HepG2 (cell line): ENCODE measurements around the gene SEC16A. TPM values are rescaled to one million over a fixed set of nuclear protein-coding genes. Genes with fewer than 3 reads are reported as not detected.

Experiments
- HMG20A ChIP-seq: IDR thresholded peaks from 2 replicates; pipeline ENCODE4 v1.6.1; 2016; ENCODE audit warnings: borderline replicate concordance
- KDM1A ChIP-seq: IDR thresholded peaks from 2 replicates; pipeline ENCODE4 v1.6.1; 2016; ENCODE audit warnings: missing compliant biosample characterization
- KDM2A ChIP-seq: sonication (generic); formaldehyde crosslinking; IDR thresholded peaks from 2 replicates; pipeline ENCODE4 v1.4.0; 2020; ENCODE audit warnings: low read depth, missing genetic modification reagents, borderline replicate concordance
- NFRKB ChIP-seq: fragments of 450-650 bp; IDR thresholded peaks from 2 replicates; pipeline ENCODE4 v1.6.1; 2017
- PAX8 ChIP-seq: sonication (generic); formaldehyde crosslinking; IDR thresholded peaks from 2 replicates; pipeline ENCODE4 v1.8.0; 2022; ENCODE audit warnings: mild to moderate bottlenecking, missing genetic modification reagents, borderline replicate concordance
- PITX1 ChIP-seq: sonication (generic); formaldehyde crosslinking; IDR thresholded peaks from 2 replicates; pipeline ENCODE4 v1.5.1; 2020; ENCODE audit warnings: mild to moderate bottlenecking, missing genetic modification reagents
- RBAK ChIP-seq: sonication (generic); formaldehyde crosslinking; IDR thresholded peaks from 2 replicates; pipeline ENCODE4 v1.5.1; 2020; ENCODE audit warnings: mild to moderate bottlenecking, missing genetic modification reagents
- TBL1XR1 ChIP-seq: fragments of 150-350 bp; IDR thresholded peaks from 2 replicates; pipeline ENCODE4 v1.6.1; 2014; ENCODE audit warnings: borderline replicate concordance, low read length; ENCODE audit not compliant: partially characterized antibody
- TEAD3 ChIP-seq: optimal IDR thresholded peaks from 2 replicates; pipeline ENCODE3; 2016; ENCODE audit warnings: borderline replicate concordance
- ZBTB20 ChIP-seq: sonication (generic); formaldehyde crosslinking; IDR thresholded peaks from 2 replicates; pipeline ENCODE4 v1.8.1; 2023; ENCODE audit warnings: missing genetic modification reagents, low read depth, mild to moderate bottlenecking, borderline replicate concordance
- ZNF737 ChIP-seq: sonication (generic); formaldehyde crosslinking; IDR thresholded peaks from 2 replicates; pipeline ENCODE4 v1.5.0; 2020; ENCODE audit warnings: missing genetic modification reagents, mild to moderate bottlenecking, borderline replicate concordance
- polyA plus RNA-seq, 8 experiments: library from polyadenylated mRNA; depleted of rRNA in 3 of 8; stranded (reverse) in 7 of 8; unstranded in 1 of 8; fragments of >200 nt; fragmentation: Illumina TruSeq in 4 of 8; extraction: Trizol in 4 of 8; gene quantifications; 2 replicates each; pipeline versions ENCODE4 v1.2.1 to v1.2.3, GENCODE V29; 2011 to 2016; ENCODE audit warnings: low read depth in 4 of 8, missing spikeins in 1 of 8, mixed read lengths in 1 of 8; ENCODE audit not compliant: insufficient read depth in 1 of 8
- total RNA-seq, 5 experiments: library from RNA; depleted of rRNA; stranded (reverse); fragments of >200 nt; fragmentation: Illumina TruSeq; extraction: Trizol; gene quantifications; 2 replicates each; pipeline ENCODE4 v1.2.3, GENCODE V29; 2016; ENCODE audit warnings: low read depth in 1 of 5
- TF ChIP-seq, protein P1 (sequence below): fragments of 450-650 bp; IDR thresholded peaks from 2 replicates; pipeline ENCODE4 v1.6.1; 2017
- TF ChIP-seq, protein P2 (sequence below): sonication (generic); formaldehyde crosslinking; IDR thresholded peaks from 2 replicates; pipeline ENCODE4 v1.4.0; 2020; ENCODE audit warnings: mild to moderate bottlenecking, missing genetic modification reagents
- TF ChIP-seq, protein P3 (sequence below): sonication (generic); formaldehyde crosslinking; IDR thresholded peaks from 2 replicates; pipeline ENCODE4 v1.4.0; 2020; ENCODE audit warnings: missing genetic modification reagents; ENCODE audit errors: not compliant biosample characterization

SEC16A gene
- total and polyA plus RNA-seq, 2 of the 13 experiments (the other 11 are each of a cell fraction or from before 2014, with no cell fraction given): 15.9 to 18.9 TPM

DNA sequence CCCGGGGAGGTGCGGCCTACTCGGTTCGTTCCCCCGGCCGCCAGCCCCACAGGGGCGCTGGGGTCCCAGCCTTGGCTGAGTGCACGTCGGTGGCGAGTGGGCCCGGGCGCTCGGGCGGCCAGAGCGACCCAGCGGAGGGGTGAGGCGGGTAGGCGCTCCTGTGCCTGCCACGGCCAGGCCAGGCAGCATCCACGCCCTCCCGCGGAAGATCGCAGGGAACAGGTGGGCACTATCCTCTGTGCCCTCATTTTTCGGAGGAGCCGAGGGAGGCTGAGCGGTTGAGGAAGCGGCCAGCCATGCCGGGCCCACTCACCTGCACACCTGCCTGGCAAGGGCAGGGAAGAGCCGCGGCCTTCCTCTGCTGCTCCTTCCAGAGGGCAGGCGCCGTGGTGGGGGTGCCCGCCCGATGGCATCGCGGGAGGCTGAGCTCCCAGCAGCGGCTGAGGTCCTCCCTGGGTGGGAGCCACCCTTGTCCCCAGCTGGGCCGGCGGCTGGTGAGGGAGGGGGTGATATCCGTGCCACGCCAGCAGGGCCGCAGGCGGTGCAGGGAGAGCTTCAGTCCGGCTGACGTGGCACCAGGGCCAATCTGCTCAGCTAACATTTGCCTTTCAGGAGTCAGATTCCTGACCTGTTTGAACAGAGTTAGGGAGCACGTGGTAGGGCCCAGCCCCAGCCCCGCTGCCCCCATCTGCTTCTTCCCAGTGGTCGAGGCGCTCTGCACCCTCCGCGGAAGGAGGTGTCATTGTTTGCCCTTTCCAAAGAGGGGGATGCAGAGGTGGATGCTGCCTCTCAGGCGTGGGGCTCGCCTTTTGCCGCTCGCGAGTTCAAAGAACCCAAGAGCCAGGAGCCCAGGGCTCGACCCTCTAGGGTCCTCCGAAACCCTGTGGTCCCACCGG lies 1.6 kb upstream of the SEC16A start (continued):
- TF ChIP-seq, protein P1, sequence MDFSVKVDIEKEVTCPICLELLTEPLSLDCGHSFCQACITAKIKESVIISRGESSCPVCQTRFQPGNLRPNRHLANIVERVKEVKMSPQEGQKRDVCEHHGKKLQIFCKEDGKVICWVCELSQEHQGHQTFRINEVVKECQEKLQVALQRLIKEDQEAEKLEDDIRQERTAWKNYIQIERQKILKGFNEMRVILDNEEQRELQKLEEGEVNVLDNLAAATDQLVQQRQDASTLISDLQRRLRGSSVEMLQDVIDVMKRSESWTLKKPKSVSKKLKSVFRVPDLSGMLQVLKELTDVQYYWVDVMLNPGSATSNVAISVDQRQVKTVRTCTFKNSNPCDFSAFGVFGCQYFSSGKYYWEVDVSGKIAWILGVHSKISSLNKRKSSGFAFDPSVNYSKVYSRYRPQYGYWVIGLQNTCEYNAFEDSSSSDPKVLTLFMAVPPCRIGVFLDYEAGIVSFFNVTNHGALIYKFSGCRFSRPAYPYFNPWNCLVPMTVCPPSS: no peak
- TF ChIP-seq KDM1A: no peak
- TF ChIP-seq KDM2A (CRISPR knock-in tag): peak; percentile 30
- no peak for TF ChIP-seq HMG20A
- TF ChIP-seq TBL1XR1: no peak
- no peak for TF ChIP-seq ZBTB20
- TF ChIP-seq RBAK: no peak
- TF ChIP-seq PAX8 (CRISPR knock-in tag): no peak
- TF ChIP-seq PITX1 (CRISPR knock-in tag): no peak
- TF ChIP-seq, protein P2, sequence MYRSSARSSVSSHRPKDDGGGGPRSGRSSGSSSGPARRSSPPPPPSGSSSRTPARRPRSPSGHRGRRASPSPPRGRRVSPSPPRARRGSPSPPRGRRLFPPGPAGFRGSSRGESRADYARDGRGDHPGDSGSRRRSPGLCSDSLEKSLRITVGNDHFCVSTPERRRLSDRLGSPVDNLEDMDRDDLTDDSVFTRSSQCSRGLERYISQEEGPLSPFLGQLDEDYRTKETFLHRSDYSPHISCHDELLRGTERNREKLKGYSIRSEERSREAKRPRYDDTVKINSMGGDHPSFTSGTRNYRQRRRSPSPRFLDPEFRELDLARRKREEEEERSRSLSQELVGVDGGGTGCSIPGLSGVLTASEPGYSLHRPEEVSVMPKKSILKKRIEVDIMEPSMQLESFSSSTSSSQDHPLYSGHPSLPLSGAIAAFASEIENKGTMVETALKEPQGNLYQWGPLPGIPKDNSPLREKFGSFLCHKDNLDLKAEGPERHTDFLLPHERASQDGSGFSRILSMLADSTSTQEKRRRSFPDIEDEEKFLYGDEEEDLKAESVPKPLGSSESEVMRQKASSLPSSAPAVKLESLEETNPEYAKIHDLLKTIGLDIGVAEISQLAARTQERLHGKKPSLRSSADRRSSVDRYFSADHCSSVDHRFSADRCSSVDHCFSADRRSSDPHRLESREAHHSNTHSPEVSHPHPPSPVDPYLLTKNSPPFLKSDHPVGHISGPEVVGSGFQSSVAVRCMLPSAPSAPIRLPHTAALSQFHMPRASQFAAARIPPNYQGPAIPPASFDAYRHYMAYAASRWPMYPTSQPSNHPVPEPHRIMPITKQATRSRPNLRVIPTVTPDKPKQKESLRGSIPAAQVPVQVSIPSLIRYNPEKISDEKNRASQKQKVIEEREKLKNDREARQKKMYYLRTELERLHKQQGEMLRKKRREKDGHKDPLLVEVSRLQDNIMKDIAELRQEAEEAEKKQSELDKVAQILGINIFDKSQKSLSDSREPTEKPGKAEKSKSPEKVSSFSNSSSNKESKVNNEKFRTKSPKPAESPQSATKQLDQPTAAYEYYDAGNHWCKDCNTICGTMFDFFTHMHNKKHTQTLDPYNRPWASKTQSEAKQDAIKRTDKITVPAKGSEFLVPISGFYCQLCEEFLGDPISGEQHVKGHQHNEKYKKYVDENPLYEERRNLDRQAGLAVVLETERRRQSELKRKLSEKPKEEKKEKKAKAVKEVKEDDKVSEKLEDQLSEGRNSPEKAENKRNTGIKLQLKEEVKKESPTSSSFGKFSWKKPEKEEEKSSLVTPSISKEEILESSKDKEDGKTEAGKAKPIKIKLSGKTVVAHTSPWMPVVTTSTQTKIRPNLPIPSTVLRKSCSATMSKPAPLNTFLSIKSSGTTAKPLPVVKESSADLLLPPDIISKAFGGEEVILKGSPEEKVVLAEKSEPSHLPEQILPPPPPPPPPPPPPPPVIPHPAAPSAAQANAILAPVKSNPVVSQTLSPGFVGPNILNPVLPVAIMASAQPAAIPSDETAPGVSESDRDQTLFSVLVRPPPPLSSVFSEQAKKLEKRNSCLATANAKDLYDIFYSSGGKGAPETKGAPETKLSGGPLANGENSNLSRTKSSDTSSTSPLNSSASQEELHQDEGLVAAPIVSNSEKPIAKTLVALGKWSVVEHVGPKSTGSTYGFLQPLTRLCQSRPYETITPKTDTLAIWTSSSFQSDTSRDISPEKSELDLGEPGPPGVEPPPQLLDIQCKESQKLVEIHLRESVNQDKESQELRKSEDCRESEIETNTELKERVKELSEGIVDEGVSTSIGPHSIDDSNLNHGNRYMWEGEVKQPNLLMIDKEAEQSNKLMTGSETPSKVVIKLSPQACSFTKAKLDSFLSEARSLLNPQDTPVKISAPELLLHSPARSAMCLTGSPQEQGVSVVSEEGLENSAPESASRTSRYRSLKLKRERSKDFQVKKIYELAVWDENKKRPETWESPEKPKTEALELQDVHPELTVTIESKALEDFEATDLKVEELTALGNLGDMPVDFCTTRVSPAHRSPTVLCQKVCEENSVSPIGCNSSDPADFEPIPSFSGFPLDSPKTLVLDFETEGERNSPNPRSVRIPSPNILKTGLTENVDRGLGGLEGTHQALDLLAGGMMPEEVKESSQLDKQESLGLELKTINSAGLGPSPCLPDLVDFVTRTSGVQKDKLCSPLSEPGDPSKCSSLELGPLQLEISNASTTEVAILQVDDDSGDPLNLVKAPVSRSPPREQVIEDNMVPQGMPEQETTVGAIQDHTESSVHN (CRISPR knock-in tag): no peak
- no peak for TF ChIP-seq NFRKB
- TF ChIP-seq TEAD3 (CRISPR knock-in tag): no peak
- TF ChIP-seq, protein P3, sequence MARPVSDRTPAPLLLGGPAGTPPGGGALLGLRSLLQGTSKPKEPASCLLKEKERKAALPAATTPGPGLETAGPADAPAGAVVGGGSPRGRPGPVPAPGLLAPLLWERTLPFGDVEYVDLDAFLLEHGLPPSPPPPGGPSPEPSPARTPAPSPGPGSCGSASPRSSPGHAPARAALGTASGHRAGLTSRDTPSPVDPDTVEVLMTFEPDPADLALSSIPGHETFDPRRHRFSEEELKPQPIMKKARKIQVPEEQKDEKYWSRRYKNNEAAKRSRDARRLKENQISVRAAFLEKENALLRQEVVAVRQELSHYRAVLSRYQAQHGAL: peak; percentile 24
- no peak for TF ChIP-seq ZNF737 (CRISPR knock-in tag)
